RWPE1 (cell line): Measurements from ENCODE around the gene ABCB10.

Experiments used
- CTCF ChIA-PET: fragments of 350-600 bp; sonication (Branson Sonifier 250); formaldehyde crosslinking; extraction: SDS; loops from one replicate; lab custom pipeline; 2021; lab: Yijun Ruan, JAX
- POLR2A ChIA-PET: fragments of 400-600 bp; formaldehyde crosslinking; extraction: SDS; loops from one replicate; lab custom pipeline; 2020; ENCODE audit warnings: antibody characterized with exemption; ENCODE audit not compliant: low non-redundant PET; lab: Yijun Ruan, JAX
- DNase-seq: peaks from one replicate; pipeline ENCODE4 v3.0.0; 2012; ENCODE audit warnings: low spot score
- H3K27ac ChIP-seq: fragments of 450-650 bp; 2 replicates; pipeline ENCODE4 v1.5.1; 2017
- CTCF ChIP-seq: fragments of 450-650 bp; conservative IDR thresholded peaks from 2 replicates; pipeline ENCODE4 v1.5.1; 2017; ENCODE audit warnings: low read depth, mild to moderate bottlenecking

ABCB10 gene

DNA sequence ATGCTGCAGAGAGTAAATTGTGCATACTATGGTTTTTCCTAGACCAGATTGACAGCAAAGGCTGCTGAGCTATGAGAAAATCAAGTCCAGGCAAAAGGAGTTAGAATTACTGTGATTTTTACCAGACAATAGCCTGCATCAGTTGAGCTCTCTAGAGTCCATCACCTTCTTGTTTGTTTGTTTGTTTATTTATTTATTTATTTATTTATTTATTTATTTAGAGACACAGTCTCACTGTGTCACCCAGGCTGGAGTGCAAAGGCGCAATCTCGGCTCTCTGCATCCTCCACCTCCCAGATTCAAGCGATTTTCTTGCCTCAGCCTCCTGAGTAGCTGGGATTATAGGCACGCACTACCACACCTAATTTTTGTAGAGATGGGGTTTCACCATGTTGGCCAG, 24.2 kb upstream of the ABCB10 start:
- H3K27ac ChIP-seq, result no peak overlapping the region
- ChIA-PET POLR2A (no interaction called here), CTCF (no interaction called here)
- no peak for DNase-seq
- no peak for TF ChIP-seq CTCF

DNA sequence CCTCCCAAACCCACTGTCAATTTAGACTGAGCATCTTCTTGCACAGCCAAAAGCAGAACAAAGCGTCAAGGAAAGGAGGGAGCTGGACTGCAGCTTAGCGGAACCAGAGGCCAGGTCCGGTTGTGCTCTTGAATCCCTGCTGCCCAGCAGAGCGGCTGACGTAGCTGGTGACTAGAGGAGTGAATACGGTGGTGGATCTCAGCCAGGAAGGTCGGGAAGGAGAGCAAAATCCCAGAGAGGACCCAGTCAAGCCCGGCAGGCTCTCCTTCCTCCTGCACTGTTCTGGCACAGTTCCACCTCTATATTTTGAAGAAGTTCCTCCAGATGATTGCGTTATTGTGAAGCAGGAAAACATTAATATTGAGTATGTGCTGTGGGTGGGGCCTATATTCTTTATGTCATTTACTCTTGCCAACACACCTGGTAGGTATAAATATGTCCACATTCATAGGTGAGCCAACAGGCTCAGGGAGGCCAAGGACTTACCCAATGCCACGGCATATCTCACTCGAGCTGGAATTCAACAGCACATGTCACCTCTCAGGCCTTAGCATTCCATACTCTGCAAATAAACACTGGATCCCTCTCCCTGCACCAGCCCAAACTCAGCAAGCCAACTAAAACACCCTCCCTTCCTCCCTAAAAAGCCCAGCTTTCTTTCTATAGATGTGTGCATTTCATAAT, 23.6 kb upstream of the ABCB10 start:
- CTCF ChIA-PET, result no interaction called here
- no peak for DNase-seq
- no peak for TF ChIP-seq CTCF
- no peak overlapping the region for H3K27ac ChIP-seq
- POLR2A ChIA-PET, result no interaction called here

DNA sequence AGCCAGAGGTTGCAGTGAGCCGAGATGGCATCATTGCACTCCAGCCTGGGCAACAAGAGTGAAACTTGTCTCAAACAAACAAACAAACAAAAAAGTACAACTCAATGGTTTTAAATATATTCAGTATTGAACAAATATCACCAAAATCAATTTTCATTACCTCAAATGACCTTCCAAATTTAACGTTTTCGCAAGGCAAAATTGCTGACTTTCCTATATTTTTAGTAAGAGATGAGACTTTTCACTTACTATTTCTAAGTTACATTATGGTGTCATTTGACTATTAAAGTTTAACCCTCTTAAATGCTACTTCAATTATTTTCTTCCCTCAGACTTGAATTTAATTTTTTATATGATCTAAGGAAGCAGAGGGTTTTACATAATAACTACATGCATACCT, 23.0 kb upstream of the ABCB10 start:
- no peak for TF ChIP-seq CTCF
- POLR2A ChIA-PET, result no interaction called here
- CTCF ChIA-PET, result interaction anchor here (0.6 kb wide), 1 partner anchor 881 kb away, joined by 4 read pairs; no protein-coding TSS in a partner anchor
- H3K27ac ChIP-seq, result no peak overlapping the region
- DNase-seq, result no peak

- POLR2A ChIA-PET, result no interaction called here
- DNase-seq, result no peak
- CTCF ChIA-PET, result interaction anchor here (0.8 kb wide), 1 partner anchor 11 kb away, joined by 4 read pairs; no protein-coding TSS in a partner anchor
- no peak for TF ChIP-seq CTCF
- no peak overlapping the region for H3K27ac ChIP-seq
Observed at GRCh38 chr1:229579059-229579673, 20.7 kb upstream of the ABCB10 start.

- POLR2A ChIA-PET, result no interaction called here
Observed at GRCh38 chr1:229578168-229579058, 19.9 kb upstream of the ABCB10 start.

More at GRCh38 chr1:229578168-229579058, 19.9 kb upstream of the ABCB10 start:
- no peak for TF ChIP-seq CTCF
- CTCF ChIA-PET, result no interaction called here
- H3K27ac ChIP-seq, result no peak overlapping the region
- DNase-seq, result no peak
